ENCODE measurements around the gene RNF167.

Gene RNF167

DNA sequence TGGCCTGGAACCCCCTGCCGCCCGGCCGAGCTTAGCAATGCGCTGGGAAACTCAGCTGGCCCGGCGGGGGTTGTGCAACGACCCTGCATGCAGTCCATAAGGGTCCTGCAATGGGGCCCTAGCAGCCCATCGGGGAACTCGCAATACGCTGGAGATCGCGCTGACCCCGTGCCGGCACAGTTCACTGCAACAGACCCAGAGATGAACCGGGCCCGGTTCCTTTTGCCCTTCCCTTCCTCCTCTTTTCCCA, 597 bp upstream of the RNF167 start:
- Mint-ChIP-seq H3K36me3 (ENCODE audit: low read depth) (peaks cover 93% of the 10 kb centered on the region), H3K4me3 (peak overlapping the region; percentile 92), H3K9me3 (no peaks in the 10 kb centered on the region), H3K4me1 (ENCODE audit: low read depth) (peaks cover 80% of the 10 kb centered on the region), H3K27me3 (no peaks in the 10 kb centered on the region), H3K27ac (peak overlapping the region; percentile 90)
- intact Hi-C loops (cut with micrococcal nuclease), result no loop called here

GRCh38 chr17:4940555-4941318, 669 bp downstream of the RNF167 start:
- H3K4me1 Mint-ChIP-seq (ENCODE audit: low read depth), result peaks cover 87% of the 10 kb centered on the region
- peak overlapping the region; percentile 90 for H3K27ac Mint-ChIP-seq
- H3K27me3 Mint-ChIP-seq, result no peaks in the 10 kb centered on the region
- intact Hi-C loops (cut with micrococcal nuclease), result loop anchor here (1.0 to 2.0 kb wide), 2 partner anchors 8 to 26 kb away; partner anchors contain the start of genes PFN1 and SPAG7
- H3K36me3 Mint-ChIP-seq (ENCODE audit: low read depth), result peaks cover 99% of the 10 kb centered on the region
- no peaks in the 10 kb centered on the region for H3K9me3 Mint-ChIP-seq
- H3K4me3 Mint-ChIP-seq, result peak overlapping the region; percentile 92

DNA sequence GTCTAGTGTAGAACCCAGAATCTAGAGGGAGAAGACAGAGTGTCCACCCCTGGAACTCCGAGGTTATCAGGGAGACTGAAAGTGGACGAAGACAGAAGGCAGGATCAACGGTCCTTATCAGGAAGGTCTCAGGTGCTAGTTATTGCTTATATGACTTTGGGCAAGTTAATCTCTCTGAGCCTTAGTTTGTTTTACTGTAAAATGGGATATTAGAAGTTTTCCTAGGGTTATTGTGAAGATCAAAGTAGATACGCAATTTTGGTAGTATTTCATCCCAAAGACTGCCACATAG, 1.2 kb downstream of the RNF167 start:
- intact Hi-C loops (cut with micrococcal nuclease), result loop anchor here (2.0 kb wide), 1 partner anchor 26 kb away; the partner anchor contains the start of gene SPAG7
- H3K4me3 Mint-ChIP-seq, result peak overlapping the region; percentile 92
- peak overlapping the region; percentile 90 for H3K27ac Mint-ChIP-seq
- H3K36me3 Mint-ChIP-seq (ENCODE audit: low read depth), result peaks cover 99% of the 10 kb centered on the region
- peaks cover 87% of the 10 kb centered on the region for H3K4me1 Mint-ChIP-seq (ENCODE audit: low read depth)
- H3K9me3 Mint-ChIP-seq, result no peaks in the 10 kb centered on the region
- no peaks in the 10 kb centered on the region for H3K27me3 Mint-ChIP-seq

DNA sequence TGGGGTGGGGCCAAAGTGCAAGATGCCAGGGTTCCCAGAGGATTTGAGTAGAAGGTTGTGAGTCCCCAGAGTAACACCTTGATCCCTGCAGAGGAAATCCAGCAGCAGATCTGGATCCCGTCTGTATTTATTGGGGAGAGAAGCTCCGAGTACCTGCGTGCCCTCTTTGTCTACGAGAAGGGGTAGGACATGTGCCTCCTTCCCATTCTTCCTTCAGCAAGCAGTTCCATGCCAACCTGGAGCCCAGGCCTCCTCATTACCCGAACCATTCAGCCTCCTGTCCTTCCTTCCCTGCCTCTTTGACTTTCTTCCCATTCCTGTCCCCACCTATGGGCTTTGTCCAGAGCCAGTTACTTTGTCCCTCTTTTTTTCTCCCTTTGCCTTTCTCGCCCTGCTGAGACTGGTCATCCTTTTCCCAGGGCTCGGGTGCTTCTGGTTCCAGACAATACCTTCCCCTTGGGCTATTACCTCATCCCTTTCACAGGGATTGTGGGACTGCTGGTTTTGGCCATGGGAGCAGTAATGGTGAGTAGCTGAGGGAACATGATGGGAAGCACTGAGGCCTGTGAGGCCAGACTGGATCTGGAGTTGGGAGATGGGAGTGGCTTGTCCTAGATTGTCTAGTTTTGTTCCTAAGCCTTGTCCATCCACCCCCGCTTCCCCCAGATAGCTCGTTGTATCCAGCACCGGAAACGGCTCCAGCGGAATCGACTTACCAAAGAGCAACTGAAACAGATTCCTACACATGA, 2.9 kb downstream of the RNF167 start:
- Mint-ChIP-seq H3K4me3 (peak overlapping the region; percentile 21), H3K27me3 (no peaks in the 10 kb centered on the region), H3K4me1 (ENCODE audit: low read depth) (peaks cover 77% of the 10 kb centered on the region), H3K36me3 (ENCODE audit: low read depth) (peaks cover 99% of the 10 kb centered on the region), H3K9me3 (no peaks in the 10 kb centered on the region), H3K27ac (peak overlapping the region; percentile 90)
- intact Hi-C loops (cut with micrococcal nuclease), result no loop called here

- Mint-ChIP-seq H3K36me3 (ENCODE audit: low read depth) (peaks cover 96% of the 10 kb centered on the region), H3K4me3 (peak overlapping the region; percentile 84), H3K4me1 (ENCODE audit: low read depth) (peaks cover 70% of the 10 kb centered on the region), H3K27me3 (no peaks in the 10 kb centered on the region), H3K27ac (peak overlapping the region; percentile 90), H3K9me3 (no peaks in the 10 kb centered on the region)
- intact Hi-C loops (cut with micrococcal nuclease), result no loop called here
Measured at GRCh38 chr17:4944163-4944553, 4.1 kb downstream of the RNF167 start.

GRCh38 chr17:4944554-4945175, 4.6 kb downstream of the RNF167 start:
- H3K9me3 Mint-ChIP-seq, result no peaks in the 10 kb centered on the region
- no peaks in the 10 kb centered on the region for H3K27me3 Mint-ChIP-seq
- intact Hi-C loops (cut with micrococcal nuclease), result loop anchor here (5.0 kb wide), 2 partner anchors 37 to 43 kb away; partner anchors contain the start of gene CAMTA2
- H3K36me3 Mint-ChIP-seq (ENCODE audit: low read depth), result peaks cover 91% of the 10 kb centered on the region
- peak overlapping the region; percentile 90 for H3K27ac Mint-ChIP-seq
- H3K4me1 Mint-ChIP-seq (ENCODE audit: low read depth), result peaks cover 69% of the 10 kb centered on the region
- peak overlapping the region; percentile 84 for H3K4me3 Mint-ChIP-seq

DNA sequence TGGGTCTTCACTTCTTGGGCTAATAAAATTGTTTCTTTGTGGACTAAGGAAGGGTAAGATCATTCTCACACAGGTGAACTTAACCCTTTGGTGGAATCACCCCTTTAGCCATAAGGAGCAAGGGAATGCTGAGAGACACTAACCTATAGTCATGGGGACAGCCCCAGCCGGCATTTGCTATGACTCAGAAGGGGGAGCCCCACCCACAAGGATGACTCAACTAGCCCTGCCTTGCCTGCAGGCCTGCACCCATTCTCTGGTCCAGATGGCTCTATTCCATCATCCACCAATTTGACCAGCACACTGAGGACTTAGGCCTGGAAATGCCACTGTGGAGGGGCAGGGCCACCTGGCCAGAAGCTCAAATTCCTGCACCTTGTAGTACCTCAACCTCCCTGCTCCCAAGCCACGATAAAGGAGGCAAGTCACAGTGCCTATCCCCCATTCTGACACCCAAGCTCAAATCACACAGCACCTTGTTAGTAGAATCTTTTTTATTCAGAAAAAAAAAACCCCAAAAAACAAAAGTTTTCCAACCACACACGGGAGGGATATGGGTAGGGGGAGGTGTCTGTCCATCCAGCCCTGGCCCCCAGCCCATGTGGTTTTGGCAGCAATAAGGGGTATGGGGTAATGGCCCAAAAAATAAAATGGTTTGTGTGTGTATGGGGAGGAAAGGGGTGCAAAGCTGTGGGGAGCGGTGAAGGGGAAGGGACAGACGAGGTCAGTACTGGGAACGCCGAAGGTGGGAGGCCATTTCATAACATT, 5.3 kb downstream of the RNF167 start:
- intact Hi-C loops (cut with micrococcal nuclease), result loop anchor here (5.0 kb wide), 2 partner anchors 38 to 42 kb away; partner anchors contain the start of gene CAMTA2
- peaks cover 85% of the 10 kb centered on the region for H3K36me3 Mint-ChIP-seq (ENCODE audit: low read depth)
- no peaks in the 10 kb centered on the region for H3K9me3 Mint-ChIP-seq
- peak overlapping the region; percentile 90 for H3K27ac Mint-ChIP-seq
- peak overlapping the region; percentile 84 for H3K4me3 Mint-ChIP-seq
- H3K27me3 Mint-ChIP-seq, result no peaks in the 10 kb centered on the region
- peaks cover 72% of the 10 kb centered on the region for H3K4me1 Mint-ChIP-seq (ENCODE audit: low read depth)

GRCh38 chr17:4945944-4946280, 5.8 kb downstream of the RNF167 start:
- H3K27me3 Mint-ChIP-seq, result no peaks in the 10 kb centered on the region
- H3K4me1 Mint-ChIP-seq (ENCODE audit: low read depth), result peaks cover 73% of the 10 kb centered on the region
- H3K27ac Mint-ChIP-seq, result peak overlapping the region; percentile 90
- H3K9me3 Mint-ChIP-seq, result no peaks in the 10 kb centered on the region
- H3K36me3 Mint-ChIP-seq (ENCODE audit: low read depth), result peaks cover 80% of the 10 kb centered on the region
- H3K4me3 Mint-ChIP-seq, result peak overlapping the region; percentile 84
- intact Hi-C loops (cut with micrococcal nuclease), result loop anchor here (5.0 kb wide), 2 partner anchors 39 to 41 kb away; partner anchors contain the start of gene CAMTA2

DNA sequence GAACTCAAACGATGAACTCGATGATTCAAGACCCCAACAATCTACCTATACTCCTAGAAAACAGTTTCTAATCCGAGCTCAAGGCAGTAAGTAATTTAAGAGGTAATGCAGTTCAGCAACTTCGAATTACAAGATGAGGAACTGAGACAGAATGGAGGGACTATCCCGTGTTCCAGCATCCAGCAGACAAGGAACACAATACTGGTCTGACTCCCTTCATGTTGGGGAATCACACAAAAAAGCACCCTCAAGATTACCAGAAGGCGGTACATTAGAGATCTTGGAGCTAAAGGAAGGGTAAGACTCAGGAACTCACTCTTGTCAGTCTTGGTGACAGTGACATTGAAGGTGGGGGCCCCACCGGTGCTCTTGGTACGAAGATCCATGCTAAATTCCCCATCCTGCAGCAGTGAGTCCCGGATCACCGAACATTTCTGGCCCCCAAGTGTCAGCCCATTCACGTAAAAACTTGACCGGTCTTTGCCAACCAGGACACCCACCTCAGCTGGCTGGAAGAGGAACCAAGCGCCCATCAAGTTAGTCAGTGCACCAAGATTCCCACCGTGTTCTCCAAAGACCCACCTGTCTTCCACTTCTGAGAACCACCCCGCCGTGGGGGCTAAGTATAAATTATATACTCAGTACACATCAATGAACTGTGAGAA, 6.4 kb downstream of the RNF167 start:
- Mint-ChIP-seq H3K27ac (peak overlapping the region; percentile 90), H3K36me3 (ENCODE audit: low read depth) (peaks cover 75% of the 10 kb centered on the region), H3K4me3 (peak overlapping the region; percentile 84), H3K27me3 (no peaks in the 10 kb centered on the region), H3K9me3 (no peaks in the 10 kb centered on the region), H3K4me1 (ENCODE audit: low read depth) (peaks cover 73% of the 10 kb centered on the region)
- intact Hi-C loops (cut with micrococcal nuclease), result loop anchor here (5.0 kb wide), 2 partner anchors 39 to 41 kb away; partner anchors contain the start of gene CAMTA2

DNA sequence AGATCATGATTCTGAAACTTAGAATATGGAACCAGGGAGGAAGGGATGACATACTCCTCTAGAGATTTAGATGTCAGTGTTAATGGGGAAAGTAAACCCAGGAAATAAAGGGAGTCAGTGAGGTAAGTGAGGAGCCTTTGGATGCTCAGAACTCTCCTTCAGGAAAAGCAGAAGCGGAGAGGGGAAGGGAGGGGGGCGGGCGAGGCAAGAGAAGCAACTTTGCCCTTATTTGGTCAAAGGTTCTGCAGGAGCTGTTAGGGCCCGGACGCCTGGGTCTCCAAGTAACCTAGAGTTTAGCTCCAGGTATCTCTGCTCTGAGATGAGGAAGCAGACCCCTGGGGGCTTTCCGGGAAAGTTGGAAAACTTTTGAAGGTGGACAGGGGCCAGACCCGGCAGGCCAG, 6.9 kb downstream of the RNF167 start:
- Mint-ChIP-seq H3K4me1 (ENCODE audit: low read depth) (peaks cover 73% of the 10 kb centered on the region), H3K27ac (peak overlapping the region; percentile 90), H3K9me3 (no peaks in the 10 kb centered on the region), H3K4me3 (peak overlapping the region; percentile 84), H3K36me3 (ENCODE audit: low read depth) (peaks cover 69% of the 10 kb centered on the region), H3K27me3 (no peaks in the 10 kb centered on the region)
- intact Hi-C loops (cut with micrococcal nuclease), result loop anchor here (5.0 kb wide), 2 partner anchors 40 kb away; partner anchors contain the start of gene CAMTA2

DNA sequence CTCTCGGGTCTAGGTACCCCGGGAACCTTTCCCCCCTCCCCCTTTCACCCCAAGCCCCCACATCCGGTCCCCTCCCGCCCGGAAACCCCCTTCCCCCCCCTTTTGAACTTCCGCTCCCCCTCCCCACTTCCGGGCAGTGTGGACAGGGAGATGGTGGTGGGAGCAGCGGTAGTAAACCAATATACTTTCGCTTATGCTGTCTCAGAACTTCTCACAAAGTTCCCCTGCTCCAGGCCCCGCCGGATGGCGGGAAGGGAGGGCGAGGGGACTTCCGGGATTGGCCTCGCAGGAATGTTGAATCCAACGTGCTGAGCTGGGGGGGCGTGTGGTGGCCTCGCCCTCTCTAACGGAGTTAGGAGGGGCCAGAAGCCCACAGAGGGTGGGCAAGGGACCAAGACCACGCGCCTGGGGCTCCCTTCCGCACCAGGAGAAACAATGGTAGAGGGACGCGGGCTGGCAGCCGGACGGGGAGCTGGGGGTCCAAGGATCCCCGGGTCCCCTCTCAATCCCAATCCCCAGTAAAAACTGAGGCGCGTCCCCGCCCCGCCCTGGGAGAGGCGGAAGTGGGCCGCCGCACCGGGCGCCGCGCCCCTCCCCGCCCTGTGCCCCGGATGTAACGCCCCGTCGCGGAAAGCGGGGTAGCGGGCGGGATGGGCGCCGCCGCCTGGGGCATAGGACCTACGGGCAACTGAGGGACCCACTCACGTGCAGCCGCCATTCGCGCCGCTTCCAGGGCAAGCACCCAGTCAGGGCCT, 7.5 kb downstream of the RNF167 start:
- Mint-ChIP-seq H3K36me3 (ENCODE audit: low read depth) (peaks cover 63% of the 10 kb centered on the region), H3K27me3 (no peaks in the 10 kb centered on the region)
- intact Hi-C loops (cut with micrococcal nuclease), result loop anchor here (1.0 to 5.0 kb wide), 4 partner anchors 7 to 40 kb away; partner anchors contain the start of genes CAMTA2, RNF167, SLC25A11 and SPAG7

DNA sequence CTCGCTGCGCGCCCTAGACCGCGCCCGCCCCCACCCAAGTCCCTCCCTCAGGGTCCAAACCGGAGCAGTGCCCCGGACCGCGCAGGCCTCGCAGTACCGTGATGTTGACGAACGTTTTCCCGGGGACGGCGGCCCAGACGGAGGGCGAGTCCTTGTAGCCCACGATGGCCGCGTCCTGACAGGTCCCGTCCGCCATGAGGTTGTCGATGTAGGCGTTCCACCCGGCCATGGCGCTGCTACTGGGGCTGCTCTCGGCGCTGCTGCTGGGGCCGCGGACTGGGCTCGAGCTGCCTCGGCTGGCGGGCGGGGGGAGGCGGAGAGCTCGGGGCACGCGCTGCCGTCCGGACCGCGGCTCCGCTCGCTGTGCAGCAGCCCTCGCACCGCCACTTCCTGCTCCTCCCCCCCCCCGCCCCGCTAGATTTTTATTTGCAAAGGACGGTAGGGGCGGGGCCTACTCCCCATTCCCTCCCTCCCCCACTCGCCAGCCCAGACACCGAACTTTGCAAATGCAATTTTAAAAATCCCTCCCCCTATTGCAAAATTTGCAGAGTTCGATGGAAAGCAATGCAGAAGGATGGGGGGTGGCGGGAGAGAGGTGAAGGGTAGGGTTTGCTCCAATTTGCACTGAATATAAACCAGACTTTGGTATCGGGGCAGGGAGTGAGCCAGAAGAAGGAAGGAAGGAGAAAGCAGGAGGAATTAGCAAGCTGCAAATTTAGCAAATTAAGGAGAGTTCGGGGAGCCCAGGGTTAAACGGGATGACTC, 8.3 kb downstream of the RNF167 start, which contains the start of gene PFN1:
Gene PFN1 (minus strand): TSS at position 365 of the 765 bp plus-strand sequence. CDS start 136 bp downstream, at position 229.
- H3K9me3 Mint-ChIP-seq, result no peaks in the 10 kb centered on the region
- H3K27me3 Mint-ChIP-seq, result no peaks in the 10 kb centered on the region
- peaks cover 60% of the 10 kb centered on the region for H3K4me1 Mint-ChIP-seq (ENCODE audit: low read depth)
- H3K36me3 Mint-ChIP-seq (ENCODE audit: low read depth), result peaks cover 56% of the 10 kb centered on the region
- intact Hi-C loops (cut with micrococcal nuclease), result loop anchor here (1.0 to 5.0 kb wide), 4 partner anchors 8 to 41 kb away; partner anchors contain the start of genes CAMTA2, RNF167, SLC25A11 and SPAG7
- peak within 1 kb of the TSS; percentile 84 for H3K4me3 Mint-ChIP-seq
- peak within 1 kb of the TSS; percentile 90 for H3K27ac Mint-ChIP-seq

More for the DNA sequence above, 7.5 kb downstream of the RNF167 start:
- peak overlapping the region; percentile 84 for H3K4me3 Mint-ChIP-seq
- H3K4me1 Mint-ChIP-seq (ENCODE audit: low read depth), result peaks cover 68% of the 10 kb centered on the region
- peak overlapping the region; percentile 90 for H3K27ac Mint-ChIP-seq
- no peaks in the 10 kb centered on the region for H3K9me3 Mint-ChIP-seq

All from dendritic cell treated with granulocyte-macrophage colony-stimulating factor and Interleukin-4, amounts not matched to agents 40 ng/mL and 50 ng/mL, for 4 days (primary cell).